H1 (cell line): ENCODE measurements around the gene CCDC144A. TPM values are rescaled to one million over a fixed set of nuclear protein-coding genes. Genes with fewer than 3 reads are reported as not detected.
"Not testable (repeated sequence)": the region's sequence is repeated elsewhere in the genome, so short reads cannot be mapped to it uniquely, and the experiment has no call there.

Source experiments
- CTCF ChIA-PET: fragments of 300-600 bp; sonication (Branson Sonifier 250); formaldehyde crosslinking; loops from one replicate; lab custom pipeline; 2021; ENCODE audit not compliant: partially characterized antibody; lab: Charles Lee
- POLR2A ChIA-PET: fragments of 300-600 bp; sonication (Branson Sonifier 250); formaldehyde crosslinking; loops from one replicate; lab custom pipeline; 2021; ENCODE audit warnings: inconsistent platforms; ENCODE audit not compliant: partially characterized antibody; lab: Charles Lee
- DNase-seq, 2 experiments: peaks; one replicate each; pipeline versions ENCODE4 v3.0.0 to v3.0.0-alpha.2; 2010 to 2022; ENCODE audit warnings: low spot score in 2 of 2, low read depth in 1 of 2, mixed read lengths in 1 of 2
- FAIRE-seq: peaks from 2 replicates; lab custom pipeline; 2011; peaks lifted over from hg19 to GRCh38; lab: Jason Lieb, UNC
- H2AFZ ChIP-seq: 2 replicates; pipeline ENCODE4 v1.8.1; 2012; ENCODE audit warnings: low read length, inconsistent platforms
- H2AK5ac ChIP-seq: 2 replicates; pipeline ENCODE4 v1.6.1; 2013; ENCODE audit warnings: low read depth, low read length
- H2BK120ac ChIP-seq: replicated peaks from 2 replicates; pipeline ENCODE3; 2013; ENCODE audit warnings: low read depth, low read length, inconsistent platforms
- H2BK12ac ChIP-seq: 2 replicates; pipeline ENCODE4 v1.6.1; 2013; ENCODE audit warnings: low read depth, low read length
- H2BK15ac ChIP-seq: 2 replicates; pipeline ENCODE4 v1.6.1; 2013; ENCODE audit warnings: low read length
- H2BK20ac ChIP-seq: 2 replicates; pipeline ENCODE4 v1.6.1; 2013; ENCODE audit warnings: low read length
- H2BK5ac ChIP-seq: 2 replicates; pipeline ENCODE4 v1.6.1; 2013; ENCODE audit warnings: low read depth, low read length
- H3K14ac ChIP-seq: 2 replicates; pipeline ENCODE4 v1.6.1; 2013; ENCODE audit warnings: inconsistent platforms; ENCODE audit not compliant: insufficient read length
- H3K18ac ChIP-seq: 2 replicates; pipeline ENCODE4 v1.6.1; 2013; ENCODE audit warnings: low read length; ENCODE audit errors: extremely low read depth
- H3K23ac ChIP-seq: 2 replicates; pipeline ENCODE4 v1.6.1; 2013; ENCODE audit warnings: inconsistent platforms; ENCODE audit not compliant: insufficient read length
- H3K23me2 ChIP-seq: 2 replicates; pipeline ENCODE4 v1.6.1; 2013; ENCODE audit warnings: low read depth, low read length
- H3K27ac ChIP-seq: 2 replicates; pipeline ENCODE4 v1.6.1; 2011; ENCODE audit warnings: low read depth, low read length, inconsistent platforms
- H3K27me3 ChIP-seq, 4 experiments: replicated peaks in 1 of 4; 1 replicate in 1 of 4; 2 replicates in 3 of 4; pipeline versions ENCODE4 v1.6.1 to v1.8.1; 2011 to 2013; ENCODE audit warnings: low read length in 3 of 4, mild to moderate bottlenecking in 3 of 4, inconsistent platforms in 2 of 4, mixed read lengths in 2 of 4, moderate library complexity in 1 of 4; ENCODE audit not compliant: control insufficient read depth in 3 of 4, insufficient read depth in 3 of 4; ENCODE audit errors: extremely low read depth in 1 of 4
- H3K36me3 ChIP-seq, 4 experiments: 2 replicates each; pipeline versions ENCODE4 v1.6.1 to v1.8.1; 2011 to 2013; ENCODE audit warnings: mild to moderate bottlenecking in 4 of 4, low read length in 3 of 4, moderate library complexity in 2 of 4, control low read depth in 1 of 4, inconsistent platforms in 1 of 4; ENCODE audit not compliant: insufficient read depth in 4 of 4, control insufficient read depth in 2 of 4
- H3K4ac ChIP-seq: replicated peaks from 2 replicates; pipeline ENCODE3; 2013; ENCODE audit warnings: low read length, low read depth, mixed read lengths, inconsistent platforms; ENCODE audit not compliant: insufficient read length
- H3K4me1 ChIP-seq, 4 experiments: replicated peaks in 1 of 4; 1 replicate in 1 of 4; 2 replicates in 3 of 4; pipeline versions ENCODE4 v1.6.1 to v1.8.1; 2011 to 2013; ENCODE audit warnings: low read length in 3 of 4, inconsistent platforms in 2 of 4, mixed read lengths in 1 of 4; ENCODE audit not compliant: insufficient read depth in 4 of 4, control insufficient read depth in 3 of 4
- H3K4me2 ChIP-seq, 2 experiments: 2 replicates each; pipeline versions ENCODE4 v1.6.1 to v1.8.1; 2011 to 2013; ENCODE audit warnings: low read depth in 2 of 2, low read length in 2 of 2, control low read depth in 1 of 2, inconsistent platforms in 1 of 2, mild to moderate bottlenecking in 1 of 2; ENCODE audit not compliant: insufficient read depth in 1 of 2
- H3K4me3 ChIP-seq, 4 experiments: fragments of 200-600, 300-600 bp in 1 of 4; sonication (generic), shearing (Covaris generic), sonication (Bioruptor Twin) in 1 of 4; 2 replicates each; pipeline versions ENCODE4 v1.5.1 to v1.8.1; 2011 to 2016; ENCODE audit warnings: low read length in 4 of 4, low read depth in 3 of 4, control low read depth in 2 of 4, inconsistent platforms in 2 of 4, mild to moderate bottlenecking in 2 of 4, mixed read lengths in 1 of 4, moderate library complexity in 1 of 4; ENCODE audit not compliant: insufficient read depth in 2 of 4; ENCODE audit errors: extremely low read depth in 1 of 4
- H3K56ac ChIP-seq: replicated peaks from 2 replicates; pipeline ENCODE3; 2013; ENCODE audit warnings: low read depth, mild to moderate bottlenecking, mixed read lengths, low read length, inconsistent platforms; ENCODE audit not compliant: insufficient read length
- H3K79me1 ChIP-seq: 2 replicates; pipeline ENCODE4 v1.6.1; 2013; ENCODE audit warnings: low read depth, low read length, control low read depth
- H3K79me2 ChIP-seq, 2 experiments: 2 replicates each; pipeline versions ENCODE4 v1.6.1 to v1.8.1; 2012 to 2013; ENCODE audit warnings: low read length in 2 of 2, mild to moderate bottlenecking in 2 of 2, inconsistent platforms in 1 of 2; ENCODE audit not compliant: insufficient read depth in 2 of 2, control insufficient read depth in 1 of 2
- H3K9ac ChIP-seq, 4 experiments: replicated peaks in 1 of 4; 1 replicate in 1 of 4; 2 replicates in 3 of 4; pipeline versions ENCODE4 v1.6.1 to v1.8.1; 2011 to 2013; ENCODE audit warnings: low read depth in 3 of 4, low read length in 3 of 4, control low read depth in 2 of 4, mild to moderate bottlenecking in 2 of 4, moderate library complexity in 2 of 4, inconsistent platforms in 1 of 4; ENCODE audit errors: extremely low read depth in 1 of 4
- H3K9me3 ChIP-seq, 2 experiments: 2 replicates each; pipeline versions ENCODE4 v1.6.1 to v1.8.1; 2012 to 2013; ENCODE audit warnings: mild to moderate bottlenecking in 2 of 2, moderate library complexity in 2 of 2, control low read depth in 1 of 2, inconsistent platforms in 1 of 2, low read depth in 1 of 2, low read length in 1 of 2, mixed read lengths in 1 of 2; ENCODE audit not compliant: insufficient read depth in 2 of 2
- H4K20me1 ChIP-seq, 2 experiments: replicated peaks in 1 of 2; 2 replicates each; pipeline versions ENCODE3 to v1.8.1; 2011 to 2013; ENCODE audit warnings: inconsistent platforms in 2 of 2, low read length in 2 of 2, mild to moderate bottlenecking in 1 of 2; ENCODE audit not compliant: insufficient read depth in 2 of 2, control insufficient read depth in 1 of 2
- H4K5ac ChIP-seq: 2 replicates; pipeline ENCODE4 v1.6.1; 2013; ENCODE audit warnings: low read length, low read depth, mixed read lengths, inconsistent platforms; ENCODE audit not compliant: insufficient read length
- H4K8ac ChIP-seq: 2 replicates; pipeline ENCODE4 v1.8.0; 2013; ENCODE audit warnings: mild to moderate bottlenecking, moderate library complexity, low read length, inconsistent platforms; ENCODE audit not compliant: insufficient read depth; ENCODE audit errors: extremely low read depth
- H4K91ac ChIP-seq: replicated peaks from 2 replicates; pipeline ENCODE3; 2013; ENCODE audit warnings: low read length, mixed read lengths, inconsistent platforms; ENCODE audit not compliant: insufficient read length
- CEBPB ChIP-seq: IDR thresholded peaks from 2 replicates; pipeline ENCODE4 v1.6.1; 2012; ENCODE audit warnings: low read depth, low read length
- JUN ChIP-seq: IDR thresholded peaks from 2 replicates; pipeline ENCODE4 v1.6.1; 2011; ENCODE audit warnings: low read depth, mild to moderate bottlenecking, improper control_type of control experiment, low read length
- NANOG ChIP-seq: IDR thresholded peaks from 2 replicates; pipeline ENCODE4 v1.6.1; 2011; ENCODE audit warnings: low read length, low read depth, mild to moderate bottlenecking, inconsistent platforms; ENCODE audit not compliant: insufficient read depth, poor library complexity, severe bottlenecking
- POU5F1 ChIP-seq: IDR thresholded peaks from 2 replicates; pipeline ENCODE4 v1.6.1; 2011; ENCODE audit warnings: low read depth, mild to moderate bottlenecking, low read length, moderate library complexity
- SRF ChIP-seq: IDR thresholded peaks from 2 replicates; pipeline ENCODE4 v1.6.1; 2011; ENCODE audit warnings: mild to moderate bottlenecking, low read depth, low read length, moderate library complexity
- WGBS, 2 experiments: shearing (Covaris generic) in 1 of 2; methylation state at CpG; one replicate each; pipeline versions ENCODE4 v1.1.6 to v1.1.7; 2013 to 2015; ENCODE audit warnings: low lambda C conversion rate in 2 of 2, mixed read lengths in 2 of 2, inconsistent platforms in 1 of 2, low coverage in 1 of 2, missing lambda C conversion rate in 1 of 2; ENCODE audit not compliant: insufficient replicate concordance in 2 of 2, insufficient coverage in 1 of 2, insufficient read length in 1 of 2; ENCODE audit errors: extremely low coverage in 1 of 2, missing lambda C conversion rate in 1 of 2; 5-methylcytosine and 5-hydroxymethylcytosine counted together
- polyA plus RNA-seq, 7 experiments: library from polyadenylated mRNA; depleted of rRNA in 3 of 7; stranded (reverse) in 5 of 7; unstranded in 2 of 7; fragments of >200 nt in 5 of 7; fragments of 200-250 nt in 2 of 7; gene quantifications; 1 replicate in 5 of 7; 2 replicates in 1 of 7; 4 replicates in 1 of 7; pipeline versions ENCODE4 v1.2.1 to v1.2.3, GENCODE V29; 2011 to 2013; ENCODE audit warnings: missing spikeins in 2 of 7, mixed read lengths in 2 of 7
- total RNA-seq: library from RNA; stranded (reverse); fragmentation: NEBNext Ultra II Directional; extraction: Animal tissue kit (Norgen Biotek cat#: 25700); gene quantifications from 2 replicates; pipeline ENCODE4 v1.2.1, GENCODE V29; 2021
- TF ChIP-seq, protein P1 (sequence below), 3 experiments: IDR thresholded peaks; 1 replicate in 2 of 3; 2 replicates in 1 of 3; pipeline versions ENCODE4 v1.5.1 to v1.6.1; 2011; ENCODE audit warnings: low read length in 3 of 3, mild to moderate bottlenecking in 3 of 3, inconsistent platforms in 2 of 3, low read depth in 1 of 3, moderate library complexity in 1 of 3; ENCODE audit not compliant: insufficient read depth in 1 of 3; ENCODE audit errors: control extremely low read depth in 1 of 3
- TF ChIP-seq, protein P2 (sequence below): IDR thresholded peaks from 2 replicates; pipeline ENCODE4 v1.6.1; 2012; ENCODE audit warnings: inconsistent platforms

The CCDC144A gene
- total and polyA plus RNA-seq, 2 of the 8 experiments (the other 6 are each of a cell fraction or from before 2014, with no cell fraction given), result 0.35 to 1.7 TPM

DNA sequence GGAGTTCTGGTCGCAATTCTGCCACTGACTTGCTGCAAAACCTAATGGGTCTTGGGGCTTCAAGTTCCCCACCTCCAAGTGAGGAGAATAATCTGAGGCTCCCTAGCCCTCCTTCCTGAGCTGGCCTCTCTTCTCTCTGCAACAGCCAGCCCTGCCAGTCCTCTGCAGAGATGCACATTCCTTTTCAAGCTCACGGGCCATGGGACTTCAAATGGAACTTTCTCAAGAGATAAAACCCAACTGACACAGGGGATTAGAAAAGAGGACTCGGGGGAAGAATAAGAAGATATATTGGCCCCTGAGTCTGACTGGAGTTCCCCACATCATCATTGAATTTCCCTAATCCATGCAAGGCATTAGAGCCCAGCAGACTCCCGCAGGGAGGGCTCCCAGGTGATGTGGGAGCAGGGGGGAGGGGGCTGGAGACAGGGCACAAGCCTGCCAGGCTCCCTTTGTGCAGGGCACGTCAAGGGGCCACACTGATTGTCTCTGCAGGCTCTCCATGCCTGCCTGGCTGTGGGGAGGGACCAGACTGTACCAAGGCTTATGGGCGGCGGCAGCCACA, 131.0 kb downstream of the CCDC144A start (continued):
- TF ChIP-seq, protein P1, sequence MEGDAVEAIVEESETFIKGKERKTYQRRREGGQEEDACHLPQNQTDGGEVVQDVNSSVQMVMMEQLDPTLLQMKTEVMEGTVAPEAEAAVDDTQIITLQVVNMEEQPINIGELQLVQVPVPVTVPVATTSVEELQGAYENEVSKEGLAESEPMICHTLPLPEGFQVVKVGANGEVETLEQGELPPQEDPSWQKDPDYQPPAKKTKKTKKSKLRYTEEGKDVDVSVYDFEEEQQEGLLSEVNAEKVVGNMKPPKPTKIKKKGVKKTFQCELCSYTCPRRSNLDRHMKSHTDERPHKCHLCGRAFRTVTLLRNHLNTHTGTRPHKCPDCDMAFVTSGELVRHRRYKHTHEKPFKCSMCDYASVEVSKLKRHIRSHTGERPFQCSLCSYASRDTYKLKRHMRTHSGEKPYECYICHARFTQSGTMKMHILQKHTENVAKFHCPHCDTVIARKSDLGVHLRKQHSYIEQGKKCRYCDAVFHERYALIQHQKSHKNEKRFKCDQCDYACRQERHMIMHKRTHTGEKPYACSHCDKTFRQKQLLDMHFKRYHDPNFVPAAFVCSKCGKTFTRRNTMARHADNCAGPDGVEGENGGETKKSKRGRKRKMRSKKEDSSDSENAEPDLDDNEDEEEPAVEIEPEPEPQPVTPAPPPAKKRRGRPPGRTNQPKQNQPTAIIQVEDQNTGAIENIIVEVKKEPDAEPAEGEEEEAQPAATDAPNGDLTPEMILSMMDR (IDR thresholded peaks at IDR 0.05; ENCODE audit: control extremely low read depth in 1 of 3, insufficient read depth in 1 of 3, low read depth in 1 of 3, low read length in 3 of 3), result no peak
- TF ChIP-seq POU5F1 (no peak), JUN (no peak), NANOG (no peak), SRF (no peak), CEBPB (no peak)
- TF ChIP-seq, protein P2, sequence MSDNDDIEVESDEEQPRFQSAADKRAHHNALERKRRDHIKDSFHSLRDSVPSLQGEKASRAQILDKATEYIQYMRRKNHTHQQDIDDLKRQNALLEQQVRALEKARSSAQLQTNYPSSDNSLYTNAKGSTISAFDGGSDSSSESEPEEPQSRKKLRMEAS, result no peak
- TF ChIP-seq, all 59 proteins: peak for 0

DNA sequence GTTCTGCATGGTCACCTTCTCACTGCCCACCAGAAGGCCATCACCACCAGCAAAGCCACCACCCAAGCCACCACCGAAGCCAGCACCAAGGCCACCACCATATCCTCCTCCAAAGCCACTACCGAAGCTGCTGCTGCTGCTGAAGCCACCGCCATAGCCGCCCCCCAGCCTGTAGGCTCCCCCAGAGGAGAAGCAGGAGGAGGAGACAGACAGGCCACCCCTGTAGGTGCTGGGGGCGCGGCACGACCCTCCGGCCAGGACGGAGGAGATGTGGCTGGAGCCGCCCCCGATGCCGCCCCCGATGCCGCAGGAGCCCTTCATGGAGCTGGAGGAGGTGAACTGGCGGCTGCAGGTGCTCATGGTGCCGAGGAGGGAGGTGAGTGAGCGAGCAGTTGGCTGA, 132.1 kb downstream of the CCDC144A start:
- WGBS, 2 experiments, result no CpG with 5 or more reads among the region's 17 CpGs
- H3K79me1 ChIP-seq, FAIRE-seq, H2AFZ ChIP-seq, H2BK5ac ChIP-seq, H3K27me3 ChIP-seq, H4K91ac ChIP-seq, H2AK5ac ChIP-seq, H3K14ac ChIP-seq, H3K4me2 ChIP-seq, H2BK12ac ChIP-seq, H4K20me1 ChIP-seq, H3K4me3 ChIP-seq, H3K23me2 ChIP-seq, H3K18ac ChIP-seq, H2BK20ac ChIP-seq, H4K5ac ChIP-seq, POLR2A ChIA-PET, H3K23ac ChIP-seq, H2BK120ac ChIP-seq, H3K4ac ChIP-seq, DNase-seq, H3K4me1 ChIP-seq, H3K79me2 ChIP-seq, H3K56ac ChIP-seq, CTCF ChIA-PET, H3K27ac ChIP-seq, H2BK15ac ChIP-seq, H3K9me3 ChIP-seq, H3K36me3 ChIP-seq, H3K9ac ChIP-seq, H4K8ac ChIP-seq: not testable (repeated sequence)
